Upper lobe of left lung (tissue), 4 donors: Measurements from ENCODE around the gene SPINT2.

Experiments
- CTCF ChIP-seq, 6 experiments: fragments of 450-650 bp in 4 of 6; fragments of 200-600 bp in 2 of 6; sonication (generic) in 2 of 6; IDR thresholded peaks; one replicate each; pipeline ENCODE4 v1.5.1; 2016 to 2019; ENCODE audit warnings: antibody characterized with exemption in 6 of 6
- EP300 ChIP-seq, 4 donors: sonication (generic); formaldehyde crosslinking; IDR thresholded peaks; one replicate each; pipeline ENCODE4 v1.5.1; 2017; ENCODE audit warnings: antibody characterized with exemption in 4 of 4, control low read depth in 2 of 4
- POLR2A ChIP-seq, 4 donors: fragments of 450-650 bp; IDR thresholded peaks; one replicate each; pipeline ENCODE4 v1.5.1; 2016 to 2017; ENCODE audit warnings: antibody characterized with exemption in 4 of 4, mild to moderate bottlenecking in 2 of 4
- POLR2AphosphoS5 ChIP-seq, 2 donors: sonication (generic); formaldehyde crosslinking; IDR thresholded peaks; one replicate each; pipeline ENCODE4 v1.5.1; 2017; ENCODE audit warnings: antibody characterized with exemption in 2 of 2

- TF ChIP-seq CTCF (IDR thresholded peaks at IDR 0.05), result no peak
- no peak for TF ChIP-seq POLR2AphosphoS5 (IDR thresholded peaks at IDR 0.05)
- no peak for TF ChIP-seq EP300 (IDR thresholded peaks at IDR 0.05)
- TF ChIP-seq POLR2A (IDR thresholded peaks at IDR 0.05), result no peak
Observed at GRCh38 chr19:38267761-38268483, 3.5 kb downstream of the SPINT2 start.
